Upper lobe of right lung (tissue), 1 donor: ENCODE results near the gene ZNF84. TPM values are rescaled to one million over a fixed set of nuclear protein-coding genes. Genes with fewer than 3 reads are reported as not detected.

Experiments
- ATAC-seq: fragments of 200-7000 bp; cut with Tn5 transposase; one replicate; pipeline ENCODE4 v1.9.1; 2020; ENCODE audit warnings: mild to moderate bottlenecking, moderate library complexity
- DNase-seq: peaks from one replicate; pipeline ENCODE4 v3.0.0-alpha.2; 2020
- H3K27ac ChIP-seq: fragments of 200-600 bp; one replicate; pipeline ENCODE4 v1.8.0; 2022
- H3K27me3 ChIP-seq: fragments of 200-600 bp; one replicate; pipeline ENCODE4 v1.8.0; 2022; ENCODE audit warnings: mild to moderate bottlenecking
- H3K36me3 ChIP-seq: fragments of 200-600 bp; one replicate; pipeline ENCODE4 v1.8.0; 2022
- H3K4me1 ChIP-seq: fragments of 200-600 bp; one replicate; pipeline ENCODE4 v1.8.0; 2022
- H3K4me3 ChIP-seq: fragments of 200-600 bp; one replicate; pipeline ENCODE4 v1.8.0; 2022; ENCODE audit warnings: mild to moderate bottlenecking
- H3K9me3 ChIP-seq: fragments of 200-600 bp; one replicate; pipeline ENCODE4 v1.8.0; 2022
- CTCF ChIP-seq: fragments of 200-600 bp; IDR thresholded peaks from one replicate; pipeline ENCODE4 v1.8.0; 2022; ENCODE audit warnings: antibody characterized with exemption
- intact Hi-C: fragments of 100-400 bp; cut with DNase I; formaldehyde crosslinking; loops from one replicate; pipeline ENCODE4 v1.11.0; 2022
- total RNA-seq: library from RNA; stranded (reverse); fragmentation: NEBNext Ultra II Directional; extraction: Animal tissue kit (Norgen Biotek cat#: 25700); gene quantifications from one replicate; pipeline ENCODE4 v1.2.1, GENCODE V29; 2021
- donor health status: DM: no; HTN: yes; CAD: no; lungs with severe emphysema.

Gene ZNF84
- total RNA-seq, 1 donor from 2014 or later, result 24.1 TPM

GRCh38 chr12:133063556-133063955 is 26.2 kb downstream of the ZNF84 start:
- Histone ChIP-seq H3K27ac (no peak overlapping the region), H3K4me1 (no peaks in the 10 kb centered on the region), H3K27me3 (no peaks in the 10 kb centered on the region), H3K36me3 (no peaks in the 10 kb centered on the region), H3K4me3 (no peak overlapping the region), H3K9me3 (peaks cover 94% of the 10 kb centered on the region)
- no peak for ATAC-seq
- TF ChIP-seq CTCF, result no peak
- intact Hi-C loops, result no loop called here
- DNase-seq, result no peak

GRCh38 chr12:133073836-133074235 is 36.5 kb downstream of the ZNF84 start:
- Histone ChIP-seq H3K27me3 (no peaks in the 10 kb centered on the region), H3K9me3 (peaks cover 80% of the 10 kb centered on the region), H3K4me1 (no peaks in the 10 kb centered on the region), H3K27ac (no peak overlapping the region), H3K36me3 (no peaks in the 10 kb centered on the region), H3K4me3 (no peak overlapping the region)
- intact Hi-C loops, result no loop called here
- ATAC-seq, result no peak
- TF ChIP-seq CTCF, result no peak
- no peak for DNase-seq

GRCh38 chr12:133080026-133080367 is 42.7 kb downstream of the ZNF84 start:
- Histone ChIP-seq H3K9me3 (peaks cover 76% of the 10 kb centered on the region), H3K4me1 (peaks cover 7% of the 10 kb centered on the region), H3K27ac (peak overlapping the region; percentile 96), H3K4me3 (peak overlapping the region; percentile 90), H3K36me3 (peaks cover 22% of the 10 kb centered on the region), H3K27me3 (no peaks in the 10 kb centered on the region)
- intact Hi-C loops, result no loop called here
- DNase-seq (peak; percentile 99), ATAC-seq (peak; percentile 95)
- no peak for TF ChIP-seq CTCF

DNA sequence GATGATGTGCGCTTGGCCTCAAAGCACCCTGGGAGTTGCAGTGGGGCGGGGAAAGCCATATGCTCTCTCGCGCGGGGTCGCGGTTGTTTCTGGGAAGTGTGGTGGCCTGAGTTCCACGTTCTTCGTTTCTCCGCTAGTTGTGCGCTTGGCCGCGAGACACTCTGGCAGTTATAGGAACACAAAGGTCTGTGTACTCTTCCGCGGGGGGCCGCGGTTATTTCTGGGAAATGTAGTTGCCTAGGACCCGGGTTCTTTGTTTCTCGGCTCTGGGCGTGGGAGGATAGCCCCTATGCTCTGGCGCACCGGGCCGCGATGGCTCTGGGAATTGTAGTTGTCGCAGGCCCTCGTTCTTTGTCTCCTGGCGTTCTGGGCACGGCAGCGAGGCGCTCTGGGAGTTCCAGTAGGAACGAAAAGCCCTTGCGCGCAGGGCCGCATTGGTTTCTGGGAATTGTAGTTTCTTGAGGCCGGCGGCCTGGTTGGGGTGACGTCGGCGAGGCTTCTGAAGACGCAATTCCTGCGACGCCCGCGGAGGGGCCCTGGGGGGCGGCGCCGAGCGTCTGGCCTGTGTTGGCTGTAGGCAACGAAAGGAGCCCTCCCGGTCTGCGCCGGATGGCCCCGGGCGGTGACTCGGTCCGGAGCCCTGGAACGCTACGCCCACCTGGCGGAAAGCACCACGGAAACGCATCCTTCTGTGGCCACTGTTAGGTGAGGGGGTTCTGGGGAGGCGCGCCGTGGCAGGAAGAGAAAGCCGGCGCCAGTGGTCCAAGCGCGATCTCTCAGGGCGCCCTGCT is 43.3 kb downstream of the ZNF84 start, which contains the start of gene ZNF140:
Gene ZNF140 (plus strand): TSS at position 556 of the 791 bp plus-strand sequence. CDS start 398 bp downstream, outside the sequence.
- intact Hi-C loops, result no loop called here
- peak; percentile 46 for TF ChIP-seq CTCF

GRCh38 chr12:133081159-133081780 is 44.0 kb downstream of the ZNF84 start:
- intact Hi-C loops, result no loop called here
- no peak for DNase-seq
- peak overlapping the region; percentile 90 for H3K4me3 ChIP-seq
- peaks cover 35% of the 10 kb centered on the region for H3K36me3 ChIP-seq
- peaks cover 7% of the 10 kb centered on the region for H3K4me1 ChIP-seq
- no peak for TF ChIP-seq CTCF
- ATAC-seq, result no peak
- peaks cover 76% of the 10 kb centered on the region for H3K9me3 ChIP-seq
- peak overlapping the region; percentile 96 for H3K27ac ChIP-seq
- no peaks in the 10 kb centered on the region for H3K27me3 ChIP-seq

More for the DNA sequence above, 43.3 kb downstream of the ZNF84 start, which contains the start of gene ZNF140:
- DNase-seq (peak; percentile 97), ATAC-seq (peak; percentile 88)
- Histone ChIP-seq H3K36me3 (peaks cover 28% of the 10 kb centered on the region), H3K4me3 (peak within 1 kb of the TSS; percentile 90), H3K4me1 (peaks cover 7% of the 10 kb centered on the region), H3K9me3 (peaks cover 76% of the 10 kb centered on the region), H3K27me3 (no peaks in the 10 kb centered on the region), H3K27ac (peak within 1 kb of the TSS; percentile 96)
